Liver (tissue), 9 donors: ENCODE results near the gene CNTROB. TPM values are rescaled to one million over a fixed set of nuclear protein-coding genes. Genes with fewer than 3 reads are reported as not detected.
"Not testable (repeated sequence)": the region's sequence is repeated elsewhere in the genome, so short reads cannot be mapped to it uniquely, and the experiment has no call there.

Source experiments
- DNase-seq: peaks from one replicate; pipeline ENCODE4 v3.0.0-alpha.2; 2017; ENCODE audit warnings: low spot score
- H3K27ac ChIP-seq, 2 donors: one replicate each; pipeline ENCODE4 v1.7.0; 2013; ENCODE audit warnings: inconsistent platforms in 2 of 2, low read length in 2 of 2, control low read depth in 1 of 2, low read depth in 1 of 2, mild to moderate bottlenecking in 1 of 2
- H3K27me3 ChIP-seq, 4 donors: one replicate each; pipeline versions ENCODE4 v1.6.1 to v1.7.0; 2013; ENCODE audit warnings: low read length in 3 of 4, inconsistent platforms in 1 of 4, mild to moderate bottlenecking in 1 of 4, moderate library complexity in 1 of 4; ENCODE audit not compliant: control insufficient read depth in 4 of 4, insufficient read depth in 4 of 4
- H3K36me3 ChIP-seq, 4 donors: one replicate each; pipeline versions ENCODE4 v1.6.1 to v1.7.0; 2013; ENCODE audit warnings: low read length in 3 of 4, mild to moderate bottlenecking in 3 of 4, low read depth in 1 of 4, moderate library complexity in 1 of 4; ENCODE audit not compliant: control insufficient read depth in 4 of 4, insufficient read depth in 3 of 4
- H3K4me1 ChIP-seq, 4 donors: one replicate each; pipeline versions ENCODE4 v1.6.1 to v1.7.0; 2013; ENCODE audit warnings: low read length in 3 of 4, mild to moderate bottlenecking in 3 of 4, moderate library complexity in 1 of 4; ENCODE audit not compliant: control insufficient read depth in 4 of 4, insufficient read depth in 4 of 4
- H3K4me3 ChIP-seq, 3 donors: one replicate each; pipeline versions ENCODE4 v1.6.1 to v1.7.0; 2013; ENCODE audit warnings: low read length in 3 of 3, control low read depth in 1 of 3, low read depth in 1 of 3, mild to moderate bottlenecking in 1 of 3
- H3K9ac ChIP-seq, 2 donors: one replicate each; pipeline ENCODE4 v1.7.0; 2013; ENCODE audit warnings: low read length in 2 of 2, mild to moderate bottlenecking in 2 of 2, moderate library complexity in 2 of 2, control low read depth in 1 of 2, low read depth in 1 of 2
- H3K9me3 ChIP-seq, 4 donors: one replicate each; pipeline versions ENCODE4 v1.6.1 to v1.7.0; 2013; ENCODE audit warnings: low read length in 3 of 4; ENCODE audit not compliant: control insufficient read depth in 4 of 4
- ATF3 ChIP-seq: IDR thresholded peaks from 2 replicates; pipeline ENCODE4 v1.6.1; 2016; ENCODE audit warnings: antibody characterized with exemption
- EGR1 ChIP-seq, 2 donors: IDR thresholded peaks; 2 replicates each; pipeline ENCODE4 v1.6.1; 2016 to 2018; ENCODE audit warnings: antibody characterized with exemption in 2 of 2, low read depth in 2 of 2
- GABPA ChIP-seq, 2 donors: IDR thresholded peaks in 1 of 2; conservative IDR thresholded peaks in 1 of 2; 2 replicates each; pipeline ENCODE4 v1.6.1; 2016; ENCODE audit warnings: antibody characterized with exemption in 2 of 2, mild to moderate bottlenecking in 1 of 2, moderate library complexity in 1 of 2
- MAX ChIP-seq: IDR thresholded peaks from 2 replicates; pipeline ENCODE4 v1.6.1; 2016; ENCODE audit warnings: antibody characterized with exemption
- NR2F2 ChIP-seq: IDR thresholded peaks from 2 replicates; pipeline ENCODE4 v1.6.1; 2016; ENCODE audit warnings: antibody characterized with exemption
- RAD21 ChIP-seq, 2 donors: IDR thresholded peaks; 2 replicates each; pipeline ENCODE4 v1.6.1; 2016; ENCODE audit warnings: antibody characterized with exemption in 2 of 2, mild to moderate bottlenecking in 2 of 2
- REST ChIP-seq: IDR thresholded peaks from 2 replicates; pipeline ENCODE4 v1.6.1; 2016; ENCODE audit warnings: antibody characterized with exemption, mild to moderate bottlenecking
- RXRA ChIP-seq, 2 donors: IDR thresholded peaks; 2 replicates each; pipeline ENCODE4 v1.6.1; 2017 to 2018; ENCODE audit warnings: antibody characterized with exemption in 2 of 2, mild to moderate bottlenecking in 1 of 2
- SP1 ChIP-seq: IDR thresholded peaks from 2 replicates; pipeline ENCODE4 v1.6.1; 2018; ENCODE audit warnings: antibody characterized with exemption, mild to moderate bottlenecking
- ZBTB33 ChIP-seq: IDR thresholded peaks from 2 replicates; pipeline ENCODE4 v1.6.1; 2016; ENCODE audit warnings: antibody characterized with exemption
- WGBS: extraction: QIAGEN DNeasy Blood & Tissue Kit; methylation state at CpG from one replicate; pipeline ENCODE4 v1.1.7; 2013; 5-methylcytosine and 5-hydroxymethylcytosine counted together
- polyA plus RNA-seq, 2 donors: library from polyadenylated mRNA; stranded (reverse) in 1 of 2; unstranded in 1 of 2; fragments of 200-250 nt in 1 of 2; fragments of >200 nt in 1 of 2; fragmentation: Nextera tagmentation in 1 of 2; extraction: Ambion mirVana in 1 of 2; gene quantifications; one replicate each; pipeline versions ENCODE4 v1.2.1 to v1.2.3, GENCODE V29; 2013 to 2015
- total RNA-seq, 2 donors: library from RNA; depleted of rRNA; stranded (reverse); fragments of >200 nt; gene quantifications; one replicate each; pipeline ENCODE4 v1.2.3, GENCODE V29; 2014
- donor health status: healthy.
- donor health status: healthy.
- donor health status: healthy.
- donor health status: healthy.
- donor health status: healthy.

Gene CNTROB
- total and polyA plus RNA-seq, 4 donors = 2.2 to 12.0 (median 8.6) TPM

- 78% methylated on average over 3 of the region's 3 CpGs for WGBS
- no peak overlapping the region for H3K4me3 ChIP-seq
- peaks cover 4 to 39% (median 25%) of the 10 kb centered on the region in 4 donors for H3K36me3 ChIP-seq
- no peak for DNase-seq
- H3K27ac ChIP-seq = no peak overlapping the region
- no peak overlapping the region for H3K9ac ChIP-seq
- TF ChIP-seq ZBTB33 (no peak), RXRA (IDR thresholded peaks at IDR 0.05) (no peak), SP1 (no peak), MAX (no peak), REST (no peak), NR2F2 (no peak), EGR1 (IDR thresholded peaks at IDR 0.05; ENCODE audit: low read depth in 2 of 2) (no peak)
- H3K27me3 ChIP-seq = no peaks in the 10 kb centered on the region
- H3K4me1 ChIP-seq = no peaks in the 10 kb centered on the region
- H3K9me3 ChIP-seq = no peaks in the 10 kb centered on the region
Measured at GRCh38 chr17:7950578-7950977, 18.6 kb downstream of the CNTROB start.

- Histone ChIP-seq H3K36me3 (peaks cover 4 to 32% (median 19%) of the 10 kb centered on the region in 4 donors), H3K27ac (no peak overlapping the region), H3K4me1 (no peaks in the 10 kb centered on the region), H3K9me3 (no peaks in the 10 kb centered on the region), H3K27me3 (no peaks in the 10 kb centered on the region), H3K9ac (no peak overlapping the region), H3K4me3 (no peak overlapping the region)
- TF ChIP-seq NR2F2 (no peak), REST (no peak), GABPA (IDR thresholded peaks at IDR 0.05 in 1 of 2, conservative IDR thresholded peaks at IDR 0.05 in 1 of 2) (no peak), RAD21 (IDR thresholded peaks at IDR 0.05) (no peak), ATF3 (no peak)
- WGBS = 83% methylated on average over 5 of the region's 5 CpGs
- no peak for DNase-seq
Measured at GRCh38 chr17:7951143-7951792, 19.3 kb downstream of the CNTROB start.

GRCh38 chr17:7953266-7953665, 21.3 kb downstream of the CNTROB start:
- not testable (repeated sequence) for H3K27me3 ChIP-seq, H3K27ac ChIP-seq, H3K9me3 ChIP-seq, DNase-seq, H3K4me3 ChIP-seq, H3K4me1 ChIP-seq, H3K9ac ChIP-seq
- WGBS = 96% methylated on average over 13 of the region's 13 CpGs
- peaks cover 0 to 15% (median 8%) of the 10 kb centered on the region in 4 donors for H3K36me3 ChIP-seq
